ENCODE measurements around the gene CYBB.
A peak's percentile ranks its signal among the peaks of the same experiment; 100 is the strongest.
"Not testable (repeated sequence)": the region's sequence is repeated elsewhere in the genome, so short reads cannot be mapped to it uniquely, and the experiment has no call there.

Gene CYBB

DNA sequence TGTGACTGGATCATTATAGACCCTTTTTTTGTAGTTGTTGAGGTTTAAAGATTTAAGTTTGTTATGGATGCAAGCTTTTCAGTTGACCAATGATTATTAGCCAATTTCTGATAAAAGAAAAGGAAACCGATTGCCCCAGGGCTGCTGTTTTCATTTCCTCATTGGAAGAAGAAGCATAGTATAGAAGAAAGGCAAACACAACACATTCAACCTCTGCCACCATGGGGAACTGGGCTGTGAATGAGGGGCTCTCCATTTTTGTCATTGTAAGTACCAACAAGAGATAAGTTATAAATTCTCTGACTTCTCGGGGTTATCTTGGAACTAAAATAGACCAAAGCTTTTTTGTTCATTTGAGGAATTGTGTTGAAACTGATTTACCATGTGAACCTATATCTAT, at the start of gene CYBB:
Gene CYBB, plus strand, starts transcription at position 203 of the 400 bp plus-strand sequence. Its CDS starts 19 bp downstream, at position 222.
- FAIRE-seq: no peak
- no peak for DNase-seq (ENCODE audit: insufficient read length, low spot score)

DNA sequence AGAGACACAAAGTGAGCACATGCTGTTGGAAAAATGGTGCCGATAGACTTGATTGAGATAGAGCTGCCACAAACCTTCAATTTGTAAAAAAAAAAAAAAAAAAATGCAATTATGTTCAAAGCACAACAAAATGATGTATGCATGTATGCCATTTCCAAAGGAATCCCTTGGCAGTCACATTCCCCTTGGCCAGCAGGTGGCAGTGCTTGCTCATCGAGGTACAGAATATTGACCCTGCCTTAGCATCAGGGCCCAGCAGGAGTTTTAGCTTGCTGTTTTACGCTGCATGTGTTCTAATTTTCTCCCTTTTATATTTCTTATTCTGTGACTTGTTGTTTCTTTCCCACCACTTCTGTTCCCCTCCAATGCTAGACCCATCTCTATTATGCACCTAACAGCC, 34.5 kb upstream of the CYBB start:
- FAIRE-seq (no peak), DNase-seq (ENCODE audit: insufficient read length, low spot score) (peak; percentile 14)

DNA sequence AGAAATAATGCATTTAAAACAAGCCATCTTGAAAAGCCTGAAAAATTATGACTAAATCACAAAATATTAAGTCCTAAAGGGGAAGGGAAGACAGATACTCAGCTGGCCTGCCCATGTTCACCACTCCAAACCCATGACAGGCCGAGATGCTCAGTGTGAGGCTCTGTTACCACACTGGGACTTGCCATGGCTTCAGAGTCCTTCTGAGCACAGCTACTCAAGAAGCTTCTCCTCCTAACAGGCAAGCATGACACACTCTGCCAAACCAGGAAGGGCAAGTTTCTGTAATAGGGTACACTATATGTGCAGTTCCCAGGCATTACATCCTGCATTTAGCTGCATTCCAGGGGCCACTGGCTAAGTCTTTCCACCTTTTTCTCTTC, 34.0 kb upstream of the CYBB start:
- FAIRE-seq: no peak
- no peak for DNase-seq (ENCODE audit: insufficient read length, low spot score)

DNA sequence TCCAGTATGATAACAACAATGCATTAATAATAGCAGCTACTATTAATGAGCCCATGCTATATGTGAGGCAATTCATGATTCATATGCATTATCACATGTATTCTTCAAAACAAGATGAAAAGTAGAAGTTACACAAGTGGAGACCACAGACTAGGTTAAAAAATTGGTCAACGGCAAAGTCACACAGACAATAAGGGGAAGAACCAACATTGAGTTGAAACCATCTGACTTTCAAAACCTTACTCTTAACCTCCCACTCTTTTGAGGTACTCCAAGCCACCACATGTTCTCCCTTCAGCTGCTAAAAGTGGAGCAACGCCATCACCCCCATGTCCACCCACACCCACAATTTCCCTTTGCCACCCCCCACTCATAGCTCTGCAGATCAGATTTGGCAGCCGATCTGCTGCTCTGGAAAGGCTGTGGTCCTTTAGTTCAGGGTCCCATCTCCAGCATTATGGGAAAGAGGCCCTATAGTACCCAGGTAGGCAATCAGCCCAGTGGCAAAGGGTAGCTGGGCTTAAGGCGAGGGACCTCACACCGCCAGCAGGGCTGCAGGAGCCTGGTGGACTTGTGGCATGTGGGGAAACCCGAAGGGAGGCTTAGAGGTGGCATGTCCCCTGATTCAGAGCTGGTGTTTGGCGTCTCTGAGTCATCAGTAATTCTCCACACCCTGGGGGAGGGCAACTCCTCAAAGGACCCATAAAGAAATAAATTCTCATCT, 33.5 kb upstream of the CYBB start:
- DNase-seq (ENCODE audit: insufficient read length, low spot score) (no peak), FAIRE-seq (no peak)

DNA sequence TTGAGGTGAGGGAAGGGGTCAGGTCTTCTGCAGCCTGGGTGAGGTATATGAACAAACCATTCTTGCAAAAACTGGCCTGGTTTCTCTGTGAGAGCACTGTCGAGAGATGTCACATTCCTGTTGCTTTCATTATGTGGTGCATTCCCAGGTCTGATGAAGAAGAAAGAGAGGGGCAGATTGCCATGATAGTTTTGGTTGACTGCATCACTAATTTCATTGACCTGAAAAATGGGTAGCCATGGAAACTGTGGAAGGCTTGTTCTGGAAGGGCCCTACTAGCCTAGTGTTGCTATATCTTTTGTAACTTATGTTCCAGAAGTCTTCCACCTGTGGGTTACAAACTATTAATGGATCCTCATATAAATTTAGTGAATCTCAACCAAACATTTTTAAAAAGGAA, 32.9 kb upstream of the CYBB start:
- FAIRE-seq (no peak), DNase-seq (ENCODE audit: insufficient read length, low spot score) (no peak)

DNA sequence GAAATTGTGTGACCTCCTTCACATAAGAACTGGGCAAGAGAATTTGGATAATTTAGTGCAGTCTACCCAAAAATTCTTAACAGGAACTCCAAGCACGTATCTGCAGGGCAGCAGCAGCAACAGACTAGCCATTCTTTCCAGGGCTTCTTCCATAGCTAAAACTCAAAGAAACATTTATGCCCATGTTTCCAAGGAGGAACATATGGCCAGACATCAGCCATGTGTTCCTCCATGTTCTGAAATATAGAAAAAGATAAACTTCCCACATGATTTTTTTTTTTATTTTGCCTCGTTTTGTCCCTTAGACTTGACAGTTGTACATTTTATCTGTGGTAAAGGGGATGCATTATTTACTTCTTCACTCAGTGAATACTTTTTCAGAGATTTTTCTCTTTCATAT, 27.6 kb upstream of the CYBB start:
- DNase-seq (ENCODE audit: insufficient read length, low spot score) (no peak), FAIRE-seq (no peak)

DNA sequence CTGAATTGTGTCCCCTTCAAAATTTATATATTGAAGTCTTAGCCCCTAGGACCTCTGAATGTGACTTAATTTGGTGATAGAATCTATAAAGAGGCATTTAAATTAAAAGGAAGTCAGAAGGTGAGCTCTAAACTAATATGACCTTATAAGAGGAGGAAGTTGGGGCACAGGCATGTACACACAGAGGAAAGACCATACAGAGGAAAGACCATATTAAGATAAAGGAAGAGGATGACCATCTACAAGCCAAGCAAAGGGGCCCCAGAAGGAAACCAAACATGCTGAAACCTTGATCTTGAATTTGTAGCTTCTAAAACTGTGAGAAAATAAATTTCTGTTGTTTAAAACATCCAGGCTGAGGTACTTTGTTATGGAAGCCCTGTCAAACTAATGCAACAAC, 26.9 kb upstream of the CYBB start:
- DNase-seq (ENCODE audit: insufficient read length, low spot score) (no peak), FAIRE-seq (no peak)

DNA sequence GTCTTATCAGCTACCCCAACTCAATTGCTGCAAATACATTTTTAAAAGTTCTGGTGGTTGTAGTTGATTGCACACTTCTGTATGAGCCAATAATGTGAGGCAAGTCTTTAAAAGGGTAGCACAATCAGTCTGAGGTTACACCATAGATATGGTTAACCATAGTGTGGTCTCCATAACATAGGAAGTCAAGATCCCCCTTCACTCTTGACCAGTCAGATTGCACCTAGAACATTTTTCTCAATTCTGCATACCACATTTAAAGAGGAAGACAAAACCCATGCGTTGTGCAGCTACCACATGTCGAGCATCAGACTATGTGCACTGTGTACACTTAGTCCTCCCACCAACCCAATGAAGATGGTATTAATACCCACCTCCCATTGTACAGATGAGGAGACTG, 26.5 kb upstream of the CYBB start:
- DNase-seq (ENCODE audit: insufficient read length, low spot score) (no peak), FAIRE-seq (no peak)

DNA sequence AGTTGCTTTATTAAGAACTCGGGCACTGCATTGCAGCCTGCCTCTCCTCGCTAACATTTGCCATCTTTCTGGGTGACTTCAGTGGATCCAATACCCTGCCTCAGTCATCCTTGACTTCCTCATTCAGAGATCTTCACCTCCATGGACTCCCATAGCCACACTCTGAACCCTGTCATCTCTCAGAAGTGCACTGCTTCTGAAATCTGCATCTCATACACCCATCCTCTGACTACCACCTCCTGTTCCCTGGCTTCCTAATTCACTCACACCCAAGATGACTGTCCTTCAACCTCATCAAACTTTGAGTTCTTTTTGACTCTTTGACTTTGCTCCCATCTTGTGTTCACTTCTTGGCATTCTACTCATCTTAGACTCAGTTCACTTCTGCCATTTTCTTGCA, 25.3 kb upstream of the CYBB start:
- DNase-seq (ENCODE audit: insufficient read length, low spot score): no peak
- FAIRE-seq: no peak

DNA sequence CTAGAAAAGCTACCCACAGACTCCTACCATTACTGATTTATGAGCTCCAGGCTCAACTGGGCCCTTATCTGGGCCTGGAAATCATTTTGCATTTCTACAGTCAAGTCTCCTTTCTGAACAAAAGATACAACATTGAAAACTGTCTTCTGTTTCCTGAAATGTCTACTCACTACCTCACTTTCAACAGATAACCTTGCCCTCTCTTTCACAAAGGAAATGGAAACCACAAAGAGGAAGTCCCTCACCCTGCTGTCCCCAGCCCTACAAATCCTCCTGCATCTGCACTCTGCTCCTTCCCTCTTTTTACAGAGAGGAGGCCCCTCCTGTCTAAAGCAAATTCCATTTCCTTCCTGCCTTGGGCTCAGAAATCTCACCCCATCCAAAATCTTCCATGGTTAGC, 24.8 kb upstream of the CYBB start:
- DNase-seq (ENCODE audit: insufficient read length, low spot score) (no peak), FAIRE-seq (no peak)

DNA sequence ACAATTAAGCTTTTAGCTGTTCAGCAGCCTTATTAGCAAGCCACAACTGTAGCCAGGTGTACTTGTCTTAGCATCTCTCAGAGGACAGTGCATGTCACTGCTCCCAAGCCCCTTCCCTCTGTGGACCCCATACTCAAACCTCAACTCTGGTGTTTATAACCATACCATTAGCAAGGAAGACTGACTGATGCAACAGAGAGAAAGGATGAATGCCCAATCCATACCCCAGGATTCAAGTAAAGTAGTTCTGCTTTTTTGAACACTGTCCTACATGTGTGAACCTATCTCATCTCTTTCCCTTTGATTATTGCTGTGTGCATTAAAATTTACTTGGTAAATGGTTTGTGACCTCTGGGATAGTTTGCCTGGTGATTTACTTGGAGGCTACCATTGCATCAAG, 22.8 kb upstream of the CYBB start:
- FAIRE-seq: no peak
- DNase-seq (ENCODE audit: insufficient read length, low spot score): no peak

DNA sequence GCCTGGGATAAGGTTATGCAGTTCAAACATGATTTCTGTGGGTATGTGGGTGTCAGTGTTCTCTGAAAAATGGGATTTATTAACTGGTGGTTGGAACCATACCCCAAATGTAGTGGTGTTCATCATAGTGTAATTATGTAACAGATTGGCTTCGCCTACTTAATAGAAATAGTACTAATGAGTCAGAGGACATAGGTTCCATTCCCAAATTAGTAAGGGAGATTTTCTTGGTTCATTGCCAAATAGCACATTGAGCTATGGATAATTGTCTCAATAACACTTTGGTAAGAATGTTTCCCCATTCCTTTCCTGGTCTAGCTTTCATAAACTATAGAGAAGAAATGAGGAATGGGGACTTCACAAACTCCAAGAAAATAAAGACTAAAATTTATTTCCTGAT, 20.5 kb upstream of the CYBB start:
- FAIRE-seq (no peak), DNase-seq (ENCODE audit: insufficient read length, low spot score) (no peak)

DNA sequence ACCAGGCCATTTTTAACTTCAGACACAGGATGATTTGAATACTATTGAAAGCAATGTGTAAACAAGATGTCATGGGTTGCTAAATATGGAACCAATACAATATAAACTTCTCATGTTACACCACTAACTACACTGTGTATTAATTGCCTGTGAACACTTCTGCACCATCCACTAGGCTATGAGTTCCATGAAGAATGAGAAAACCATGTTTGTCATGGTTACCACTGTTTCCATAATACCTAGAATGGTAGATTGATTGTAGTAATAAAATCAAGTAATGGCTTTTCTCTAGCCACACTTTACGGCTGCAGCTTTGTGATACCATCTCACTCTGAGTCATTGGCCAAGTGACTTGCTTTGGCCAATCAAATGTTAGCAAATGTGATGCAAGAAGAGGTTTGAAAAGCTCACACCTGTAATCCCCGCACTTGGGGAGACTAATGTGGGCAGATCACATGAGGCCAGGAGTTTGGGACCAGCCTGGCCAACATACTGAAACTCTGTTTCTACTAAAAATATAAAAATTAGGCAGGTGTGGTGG, 19.9 kb upstream of the CYBB start:
- no peak for FAIRE-seq
- no peak for DNase-seq (ENCODE audit: insufficient read length, low spot score)

DNA sequence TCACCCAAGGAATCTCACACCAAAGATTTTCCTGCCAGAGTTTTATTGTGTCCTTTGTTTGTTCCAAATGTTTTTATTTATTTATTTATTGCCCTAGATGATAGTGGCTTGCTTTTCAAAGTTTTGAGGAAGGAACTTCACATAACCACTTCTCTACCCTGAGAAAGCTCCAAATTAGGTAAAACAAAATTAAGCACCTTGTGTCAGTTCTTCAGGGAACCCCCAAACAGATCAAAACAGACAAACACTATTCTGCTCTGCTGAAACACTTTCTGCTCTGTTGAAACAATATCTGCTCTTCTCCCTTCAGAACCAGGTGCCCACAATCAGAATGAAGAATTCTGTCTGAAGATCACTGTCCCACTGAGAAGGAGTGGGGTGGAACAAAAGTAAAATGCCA, 16.5 kb upstream of the CYBB start:
- FAIRE-seq (no peak), DNase-seq (ENCODE audit: insufficient read length, low spot score) (no peak)

DNA sequence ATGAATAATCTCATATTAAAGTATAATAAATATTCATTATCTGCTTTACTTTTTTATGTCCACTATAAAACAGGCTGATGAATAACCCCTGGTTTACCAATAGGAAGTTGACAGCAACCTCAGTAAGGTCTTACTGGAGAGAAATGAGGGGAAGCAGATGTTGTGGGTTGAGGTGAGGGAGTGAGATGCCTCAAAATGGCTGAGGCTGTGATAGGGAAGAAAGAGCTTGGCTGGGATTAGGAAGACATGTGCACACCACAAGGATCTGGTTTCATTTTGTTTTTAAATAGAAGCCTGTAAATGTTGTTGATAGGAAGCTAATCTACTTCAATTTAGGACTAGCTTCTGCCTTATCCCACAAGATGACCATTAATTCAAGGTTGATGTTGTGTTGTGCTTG, 14.4 kb upstream of the CYBB start:
- no peak for DNase-seq (ENCODE audit: insufficient read length, low spot score)
- no peak for FAIRE-seq

DNA sequence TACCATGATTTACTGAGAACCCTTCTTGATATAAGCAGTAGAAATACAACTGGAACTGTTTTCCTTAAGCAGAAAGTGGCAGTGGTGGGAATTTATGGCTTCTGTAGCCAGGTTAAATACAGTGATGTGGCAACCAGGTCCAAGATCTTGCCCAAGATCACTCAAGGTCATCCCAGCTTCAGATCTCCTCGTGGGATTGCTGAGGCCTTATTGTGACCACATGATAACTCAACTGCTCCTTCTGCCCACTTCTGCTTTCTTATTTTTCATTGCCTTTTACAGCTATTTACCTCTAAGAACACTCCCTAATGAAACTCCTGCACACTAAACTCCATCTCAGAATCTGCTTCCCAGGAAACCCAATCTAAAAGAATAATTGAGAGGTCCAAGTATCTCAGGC, 12.4 kb upstream of the CYBB start:
- FAIRE-seq: no peak
- DNase-seq (ENCODE audit: insufficient read length, low spot score): no peak

DNA sequence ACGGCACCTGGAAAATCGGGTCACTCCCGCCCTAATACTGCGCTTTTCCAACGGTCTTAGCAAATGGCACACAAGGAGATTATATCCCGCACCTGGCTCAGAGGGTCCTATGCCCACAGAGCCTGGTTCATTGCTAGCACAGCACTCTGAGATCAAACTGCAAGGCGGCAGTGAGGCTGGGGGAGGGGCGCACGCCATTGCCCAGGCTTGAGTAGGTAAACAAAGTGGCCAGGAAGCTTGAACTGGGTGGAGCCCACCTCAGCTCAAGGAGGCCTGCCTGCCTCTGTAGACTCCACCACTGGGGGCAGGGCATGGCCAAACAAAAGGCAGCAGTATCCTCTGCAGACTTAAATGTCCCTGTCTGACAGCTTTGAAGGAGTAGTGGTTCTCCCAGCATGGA, 11.0 kb upstream of the CYBB start:
- not testable (repeated sequence) for FAIRE-seq

DNA sequence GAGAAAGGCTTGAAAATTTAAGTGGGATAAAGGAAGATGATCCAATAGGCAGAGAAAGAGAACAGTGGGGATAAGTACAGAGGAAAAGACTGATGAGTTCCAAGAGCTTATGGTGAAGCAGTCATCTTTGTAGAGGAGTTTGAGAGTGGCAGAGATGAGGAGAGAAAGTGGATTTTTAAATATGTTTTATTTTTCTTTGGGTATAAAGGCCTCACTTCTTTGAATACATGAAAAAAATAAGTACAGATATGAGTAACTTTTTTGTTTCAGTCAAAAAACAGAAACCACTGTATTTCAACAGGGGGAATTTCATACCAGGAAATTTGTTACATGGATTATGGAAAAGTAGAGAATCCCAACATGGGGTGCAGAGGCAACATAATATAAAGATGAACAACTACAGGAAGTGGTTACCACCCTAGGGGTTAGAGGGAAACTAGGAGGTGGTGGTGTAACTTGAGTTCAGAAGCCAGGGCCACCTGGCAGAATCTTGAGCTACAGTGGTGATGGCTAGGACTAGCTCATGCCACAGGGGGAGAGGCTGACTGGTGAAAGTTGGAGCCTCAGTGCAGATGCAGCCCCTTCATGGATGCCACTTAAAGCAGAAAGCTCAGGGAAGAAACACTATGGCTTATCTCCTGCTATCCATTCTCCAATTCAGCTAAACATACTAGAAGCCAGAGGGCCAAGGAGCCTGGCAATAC, 3.4 kb upstream of the CYBB start:
- DNase-seq (ENCODE audit: insufficient read length, low spot score) (no peak), FAIRE-seq (no peak)

More for the DNA sequence above, 11.0 kb upstream of the CYBB start:
- not testable (repeated sequence) for DNase-seq (ENCODE audit: insufficient read length, low spot score)

DNA sequence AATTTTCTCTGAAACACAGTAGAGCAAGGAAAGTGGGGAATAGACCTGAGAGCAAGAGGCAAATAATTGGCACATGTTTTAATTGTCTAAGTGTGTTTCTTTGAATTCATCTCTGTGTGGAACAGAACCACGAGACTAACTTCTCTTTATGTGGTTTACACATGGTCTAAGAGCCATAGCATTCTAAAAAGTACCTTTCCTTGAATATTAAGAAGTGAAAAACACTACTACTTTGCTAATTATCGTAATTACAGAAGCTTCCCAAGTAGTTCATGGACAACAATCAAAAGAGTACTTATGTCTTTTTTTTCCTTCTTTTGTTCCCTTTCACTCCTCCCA, 2.9 kb upstream of the CYBB start:
- FAIRE-seq: no peak
- DNase-seq (ENCODE audit: insufficient read length, low spot score): no peak

DNA sequence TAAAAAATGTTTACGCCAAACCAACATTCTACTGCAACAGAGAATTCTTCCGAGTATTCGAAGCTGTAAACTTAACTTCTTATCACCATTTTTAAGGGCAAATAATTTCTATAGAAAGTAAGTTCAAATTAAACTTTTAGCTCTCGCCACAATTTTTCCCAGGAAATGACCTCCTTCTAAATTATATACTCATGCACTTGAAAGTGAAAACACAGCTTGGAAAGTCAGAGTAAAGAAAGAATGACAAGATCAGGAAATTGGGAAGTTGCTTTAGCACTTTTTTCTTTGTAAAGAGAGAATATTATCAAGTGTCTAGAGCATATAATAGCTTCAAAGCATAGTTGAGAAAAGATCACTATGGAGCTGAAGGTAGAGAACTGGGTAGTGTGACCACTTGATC, 1.2 kb downstream of the CYBB start:
- FAIRE-seq: no peak
- DNase-seq (ENCODE audit: insufficient read length, low spot score): no peak

DNA sequence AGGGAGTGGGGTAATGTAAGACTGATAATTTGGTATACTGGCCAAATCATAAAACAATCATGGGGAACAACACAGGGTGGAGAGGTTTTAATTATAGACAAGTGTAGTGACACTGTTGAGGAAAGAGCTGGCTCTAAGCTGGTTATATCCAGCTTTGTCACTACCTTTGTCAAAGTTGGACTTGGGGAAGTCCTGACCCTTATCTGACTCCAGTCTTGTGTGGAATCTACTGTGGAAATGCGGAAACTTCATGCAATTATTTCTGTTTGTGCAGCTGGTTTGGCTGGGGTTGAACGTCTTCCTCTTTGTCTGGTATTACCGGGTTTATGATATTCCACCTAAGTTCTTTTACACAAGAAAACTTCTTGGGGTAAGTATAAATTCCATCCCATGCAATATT, 2.0 kb downstream of the CYBB start:
- DNase-seq (ENCODE audit: insufficient read length, low spot score) (no peak), FAIRE-seq (no peak)

DNA sequence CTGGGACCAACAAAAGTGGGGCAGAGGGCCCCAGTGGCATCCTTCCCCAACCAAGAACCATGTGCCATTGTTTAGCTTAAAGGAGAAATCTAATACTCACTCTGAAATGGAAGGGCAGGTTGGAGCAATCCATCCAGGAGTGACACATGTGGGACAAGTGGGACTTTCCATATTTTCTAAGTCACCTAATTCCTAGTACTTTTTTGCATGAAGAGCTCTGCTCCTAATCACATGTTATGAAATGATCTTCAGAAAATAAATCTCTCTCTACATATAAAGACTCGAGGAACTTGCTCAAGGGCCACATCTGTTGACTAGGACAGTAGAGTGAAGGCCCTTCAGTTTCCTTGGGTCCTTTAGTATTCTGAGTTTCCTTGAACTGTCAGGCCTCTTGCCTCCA, 2.5 kb downstream of the CYBB start:
- DNase-seq (ENCODE audit: insufficient read length, low spot score): no peak
- FAIRE-seq: no peak
